Karpas-422 (cell line): ENCODE measurements around the gene RABEP2. TPM values are rescaled to one million over a fixed set of nuclear protein-coding genes. Genes with fewer than 3 reads are reported as not detected.

ENCODE experiments used
- DNase-seq: peaks from one replicate; pipeline ENCODE4 v3.0.0-alpha.2; 2015
- H2AFZ ChIP-seq: fragments of 200-600 bp; sonication (generic); 2 replicates; pipeline ENCODE4 v1.6.1; 2014; ENCODE audit warnings: antibody characterized with exemption, low read length, mixed read lengths
- H3K27ac ChIP-seq: fragments of 200-600 bp; sonication (generic); 2 replicates; pipeline ENCODE4 v1.5.1; 2014; ENCODE audit warnings: mild to moderate bottlenecking, low read length, moderate library complexity
- H3K27me3 ChIP-seq: fragments of 200-600 bp; sonication (generic); 2 replicates; pipeline ENCODE4 v1.6.1; 2014; ENCODE audit warnings: low read length, mixed read lengths
- H3K36me3 ChIP-seq: fragments of 200-600 bp; sonication (generic); 2 replicates; pipeline ENCODE4 v1.6.1; 2014; ENCODE audit warnings: low read length, mixed read lengths; ENCODE audit not compliant: insufficient read depth
- H3K4me1 ChIP-seq: fragments of 200-600 bp; sonication (generic); 2 replicates; pipeline ENCODE4 v1.6.1; 2014; ENCODE audit warnings: mild to moderate bottlenecking, low read length, mixed read lengths
- H3K4me2 ChIP-seq: fragments of 200-600 bp; sonication (generic); 2 replicates; pipeline ENCODE4 v1.6.1; 2014; ENCODE audit warnings: low read length, low read depth, mild to moderate bottlenecking; ENCODE audit not compliant: poor library complexity, severe bottlenecking
- H3K4me3 ChIP-seq: fragments of 200-600 bp; sonication (generic); 2 replicates; pipeline ENCODE4 v1.5.1; 2014; ENCODE audit warnings: mild to moderate bottlenecking, antibody characterized with exemption, low read length, mixed read lengths
- H3K79me2 ChIP-seq: fragments of 200-600 bp; sonication (generic); 2 replicates; pipeline ENCODE4 v1.6.1; 2014; ENCODE audit warnings: mild to moderate bottlenecking, low read length, mixed read lengths
- H3K9ac ChIP-seq: fragments of 200-600 bp; sonication (generic); 2 replicates; pipeline ENCODE4 v1.6.0; 2014; ENCODE audit warnings: low read length
- H3K9me2 ChIP-seq: fragments of 200-600 bp; sonication (generic), shearing (Covaris generic); replicated peaks from 2 replicates; pipeline ENCODE4 v1.6.0; 2014; ENCODE audit warnings: mild to moderate bottlenecking, low read length, moderate library complexity; ENCODE audit not compliant: insufficient read depth
- H3K9me3 ChIP-seq: fragments of 300-700, 200-600 bp; sonication (generic); 2 replicates; pipeline ENCODE4 v1.6.1; 2014; ENCODE audit warnings: low read length, mixed read lengths
- H4K20me1 ChIP-seq: fragments of 200-600 bp; sonication (generic); 2 replicates; pipeline ENCODE4 v1.6.1; 2014; ENCODE audit warnings: mild to moderate bottlenecking, antibody characterized with exemption, low read length, low read depth; ENCODE audit not compliant: insufficient read depth
- total RNA-seq: library from RNA; depleted of rRNA; stranded (reverse); fragments of >200 nt; shearing (Covaris generic); gene quantifications from 2 replicates; pipeline ENCODE4 v1.2.3, GENCODE V29; 2014; ENCODE audit warnings: low replicate concordance

RABEP2 gene
- total RNA-seq, 1 experiment from 2014 or later: 15.9 TPM

- Histone ChIP-seq H3K4me3 (no peak overlapping the region), H2AFZ (no peak overlapping the region), H3K9me2 (no peaks in the 10 kb centered on the region), H3K4me2 (no peak overlapping the region), H3K4me1 (peaks cover 9% of the 10 kb centered on the region), H3K36me3 (peaks cover 27% of the 10 kb centered on the region), H3K27me3 (no peaks in the 10 kb centered on the region), H3K27ac (no peak overlapping the region), H3K9ac (no peak overlapping the region), H3K9me3 (no peaks in the 10 kb centered on the region), H3K79me2 (peaks cover 23% of the 10 kb centered on the region), H4K20me1 (no peaks in the 10 kb centered on the region)
- DNase-seq: no peak
These were observed 11.7 kb upstream of the RABEP2 start for GRCh38 chr16:28936784-28937155.

GRCh38 chr16:28935924-28936783, 11.1 kb upstream of the RABEP2 start:
- Histone ChIP-seq H3K36me3 (peaks cover 27% of the 10 kb centered on the region), H3K9me2 (no peaks in the 10 kb centered on the region), H3K4me2 (no peak overlapping the region), H3K9me3 (no peaks in the 10 kb centered on the region), H3K9ac (no peak overlapping the region), H3K4me1 (peaks cover 15% of the 10 kb centered on the region), H3K27ac (no peak overlapping the region), H3K79me2 (peaks cover 26% of the 10 kb centered on the region), H4K20me1 (no peaks in the 10 kb centered on the region), H3K27me3 (no peaks in the 10 kb centered on the region), H3K4me3 (no peak overlapping the region), H2AFZ (no peak overlapping the region)
- DNase-seq: peak; percentile 97

- no peak for DNase-seq
- no peaks in the 10 kb centered on the region for H3K9me2 ChIP-seq
- no peak overlapping the region for H2AFZ ChIP-seq
- peaks cover 23% of the 10 kb centered on the region for H3K4me1 ChIP-seq
- peaks cover 26% of the 10 kb centered on the region for H3K79me2 ChIP-seq
- no peak overlapping the region for H3K4me3 ChIP-seq
- H4K20me1 ChIP-seq: no peaks in the 10 kb centered on the region
- H3K27me3 ChIP-seq: no peaks in the 10 kb centered on the region
- H3K9me3 ChIP-seq: no peaks in the 10 kb centered on the region
- no peak overlapping the region for H3K27ac ChIP-seq
- H3K36me3 ChIP-seq: peaks cover 27% of the 10 kb centered on the region
- no peak overlapping the region for H3K9ac ChIP-seq
- no peak overlapping the region for H3K4me2 ChIP-seq
These were observed 10.3 kb upstream of the RABEP2 start for GRCh38 chr16:28935346-28935745.

- H3K9me3 ChIP-seq: no peaks in the 10 kb centered on the region
- peaks cover 26% of the 10 kb centered on the region for H3K79me2 ChIP-seq
- H3K9ac ChIP-seq: peak overlapping the region; percentile 92
- H3K27ac ChIP-seq: peak overlapping the region; percentile 98
- H3K4me3 ChIP-seq: peak overlapping the region; percentile 80
- no peaks in the 10 kb centered on the region for H3K9me2 ChIP-seq
- no peak overlapping the region for H2AFZ ChIP-seq
- H3K27me3 ChIP-seq: no peaks in the 10 kb centered on the region
- H3K36me3 ChIP-seq: peaks cover 21% of the 10 kb centered on the region
- peaks cover 28% of the 10 kb centered on the region for H3K4me1 ChIP-seq
- H4K20me1 ChIP-seq: no peaks in the 10 kb centered on the region
- peak overlapping the region; percentile 86 for H3K4me2 ChIP-seq
- no peak for DNase-seq
These were observed 8.1 kb upstream of the RABEP2 start for GRCh38 chr16:28933171-28933570.

- H3K27me3 ChIP-seq: no peaks in the 10 kb centered on the region
- H4K20me1 ChIP-seq: no peaks in the 10 kb centered on the region
- peaks cover 19% of the 10 kb centered on the region for H3K36me3 ChIP-seq
- DNase-seq: peak; percentile 67
- no peaks in the 10 kb centered on the region for H3K9me2 ChIP-seq
- peak overlapping the region; percentile 92 for H3K9ac ChIP-seq
- peak overlapping the region; percentile 80 for H3K4me3 ChIP-seq
- H3K79me2 ChIP-seq: peaks cover 26% of the 10 kb centered on the region
- no peak overlapping the region for H2AFZ ChIP-seq
- peaks cover 28% of the 10 kb centered on the region for H3K4me1 ChIP-seq
- peak overlapping the region; percentile 86 for H3K4me2 ChIP-seq
- no peaks in the 10 kb centered on the region for H3K9me3 ChIP-seq
- peak overlapping the region; percentile 98 for H3K27ac ChIP-seq
These were observed 7.5 kb upstream of the RABEP2 start for GRCh38 chr16:28932339-28933141.

- Histone ChIP-seq H3K27me3 (no peaks in the 10 kb centered on the region), H3K4me1 (peaks cover 28% of the 10 kb centered on the region), H3K9ac (peak within 1 kb of the TSS; percentile 92), H3K4me3 (peak within 1 kb of the TSS; percentile 80), H2AFZ (peak within 1 kb of the TSS; percentile 21; the same call in 1 of the 2 replicates), H3K9me3 (no peaks in the 10 kb centered on the region), H3K27ac (peak within 1 kb of the TSS; percentile 98), H4K20me1 (no peaks in the 10 kb centered on the region), H3K79me2 (peaks cover 26% of the 10 kb centered on the region), H3K36me3 (peaks cover 12% of the 10 kb centered on the region), H3K4me2 (peak within 1 kb of the TSS; percentile 86), H3K9me2 (no peaks in the 10 kb centered on the region)
- DNase-seq: peak; percentile 74
These were observed 6.8 kb upstream of the RABEP2 start, which contains the start of gene CD19 for GRCh38 chr16:28931801-28932225. Gene CD19 (plus strand): TSS chr16:28931971. CDS start chr16:28932001, 30 bp downstream.

GRCh38 chr16:28930652-28931051, 5.6 kb upstream of the RABEP2 start:
- no peak overlapping the region for H2AFZ ChIP-seq
- H3K9ac ChIP-seq: peak overlapping the region; percentile 92

GRCh38 chr16:28930203-28930602, 5.2 kb upstream of the RABEP2 start:
- Histone ChIP-seq H3K4me1 (peaks cover 32% of the 10 kb centered on the region), H3K9me2 (no peaks in the 10 kb centered on the region), H3K36me3 (peaks cover 8% of the 10 kb centered on the region), H2AFZ (no peak overlapping the region), H3K9ac (peak overlapping the region; percentile 92), H3K4me3 (no peak overlapping the region), H3K9me3 (no peaks in the 10 kb centered on the region), H3K4me2 (peak overlapping the region; percentile 86), H3K27me3 (no peaks in the 10 kb centered on the region), H3K27ac (peak overlapping the region; percentile 98), H3K79me2 (peaks cover 26% of the 10 kb centered on the region), H4K20me1 (no peaks in the 10 kb centered on the region)
- DNase-seq: no peak

More at GRCh38 chr16:28930652-28931051, 5.6 kb upstream of the RABEP2 start:
- H3K4me2 ChIP-seq: peak overlapping the region; percentile 86
- H3K36me3 ChIP-seq: peaks cover 8% of the 10 kb centered on the region
- no peaks in the 10 kb centered on the region for H3K9me2 ChIP-seq
- peaks cover 26% of the 10 kb centered on the region for H3K79me2 ChIP-seq
- H3K27me3 ChIP-seq: no peaks in the 10 kb centered on the region
- H4K20me1 ChIP-seq: no peaks in the 10 kb centered on the region
- no peaks in the 10 kb centered on the region for H3K9me3 ChIP-seq
- H3K4me1 ChIP-seq: peaks cover 32% of the 10 kb centered on the region
- H3K27ac ChIP-seq: peak overlapping the region; percentile 98
- peak; percentile 93 for DNase-seq
- peak overlapping the region; percentile 80 for H3K4me3 ChIP-seq
